Measurements from ENCODE around the gene DENND1A.
"Not testable (repeated sequence)": the region's sequence is repeated elsewhere in the genome, so short reads cannot be mapped to it uniquely, and the experiment has no call there.

Gene DENND1A

DNA sequence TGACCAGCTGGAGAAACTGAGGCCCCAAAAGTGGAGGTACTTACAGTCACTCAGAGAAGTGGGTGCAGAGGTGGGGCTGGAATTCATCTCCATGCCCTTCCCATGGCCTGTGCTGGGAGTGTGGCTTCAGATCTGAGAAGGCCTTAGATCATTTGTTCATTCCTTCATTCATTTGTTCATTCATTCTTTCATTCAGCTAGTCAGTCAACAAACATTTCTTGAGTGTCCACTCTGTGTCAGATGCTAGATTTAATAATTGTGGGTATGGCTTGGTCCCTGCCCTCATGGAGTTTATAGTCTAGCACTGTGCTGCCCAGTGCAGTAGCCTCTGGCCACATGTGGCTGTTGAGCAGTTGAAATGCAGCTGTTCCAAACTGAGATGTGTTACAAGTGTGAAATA lies 593.0 kb downstream of the DENND1A start:
- DNase-seq (ENCODE audit: low spot score), result no peak

GRCh38 chr9:123336449-123336848 lies 593.5 kb downstream of the DENND1A start:
- no peak for DNase-seq (ENCODE audit: low spot score)

GRCh38 chr9:123335986-123336329 lies 594.0 kb downstream of the DENND1A start:
- no peak for DNase-seq (ENCODE audit: low spot score)

- DNase-seq (ENCODE audit: low spot score), result peak; percentile 37
Observed at GRCh38 chr9:123335193-123335985, 594.5 kb downstream of the DENND1A start.

DNA sequence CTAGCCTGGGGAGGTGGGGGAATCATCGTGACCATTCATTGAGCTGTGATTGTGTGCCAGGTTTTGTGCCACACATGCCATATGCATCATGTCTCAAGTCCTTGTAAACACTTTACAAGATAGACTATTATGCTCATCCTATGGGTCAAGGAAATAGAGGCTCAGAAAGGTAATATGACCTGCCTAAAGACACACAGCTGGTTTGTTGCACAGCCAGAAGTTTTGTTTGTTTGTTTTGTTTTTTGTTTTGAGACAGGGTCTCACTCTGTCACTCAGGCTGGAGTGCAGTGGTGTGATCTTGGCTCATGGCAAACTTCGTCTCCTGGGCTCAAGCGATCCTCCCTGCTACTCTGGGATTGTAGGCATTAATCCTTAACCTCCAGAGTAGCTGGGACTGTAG lies 595.3 kb downstream of the DENND1A start:
- DNase-seq (ENCODE audit: low spot score), result no peak

DNA sequence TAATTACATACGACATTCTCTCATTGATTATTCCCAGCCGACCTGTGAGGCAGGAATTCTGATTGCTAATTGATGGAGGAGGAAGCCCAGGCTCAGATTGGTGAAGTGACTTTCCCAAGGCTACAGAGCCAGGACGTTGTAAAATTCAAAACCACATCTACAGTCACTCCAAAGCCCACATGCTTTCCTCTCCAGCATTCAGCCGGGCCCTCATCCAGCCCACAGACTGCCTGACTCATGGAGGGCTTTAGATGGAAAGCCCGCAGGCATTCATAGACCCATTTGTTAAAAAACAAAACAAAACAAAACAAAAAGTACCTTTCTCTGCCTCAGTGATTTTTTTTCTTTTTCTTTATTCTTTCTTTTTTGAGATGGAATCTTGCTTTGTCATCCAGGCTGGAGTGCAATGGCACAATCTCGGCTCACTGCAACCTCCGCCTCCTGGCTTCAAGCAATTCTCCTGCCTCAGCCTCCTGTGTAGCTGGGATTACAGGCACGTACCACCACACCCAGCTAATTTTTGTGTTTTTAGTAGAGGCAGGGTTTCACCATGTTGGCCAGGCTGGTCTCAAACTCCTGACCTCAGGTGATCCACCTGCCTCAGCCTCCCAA lies 596.8 kb downstream of the DENND1A start:
- DNase-seq (ENCODE audit: low spot score), result not testable (repeated sequence)

- DNase-seq (ENCODE audit: low spot score), result no peak
Observed at GRCh38 chr9:123331346-123332060, 598.4 kb downstream of the DENND1A start.
